BJ (cell line): ENCODE measurements around the gene ADRB1. TPM values are rescaled to one million over a fixed set of nuclear protein-coding genes. Genes with fewer than 3 reads are reported as not detected.

Source experiments
- CTCF ChIA-PET: fragments of 350-600 bp; formaldehyde crosslinking; extraction: SDS; loops from one replicate; lab custom pipeline; 2021; ENCODE audit warnings: antibody characterized with exemption, inconsistent platforms; lab: Yijun Ruan, JAX
- POLR2A ChIA-PET: fragments of 300-600 bp; sonication (Branson Sonifier 250); formaldehyde crosslinking; extraction: SDS; loops from one replicate; lab custom pipeline; 2021; ENCODE audit warnings: antibody characterized with exemption; lab: Charles Lee
- DNase-seq: peaks from one replicate; pipeline ENCODE4 v3.0.0-alpha.2; 2011; ENCODE audit warnings: low read depth
- H3K27me3 ChIP-seq: 2 replicates; pipeline ENCODE4 v1.6.0; 2011; ENCODE audit warnings: low read length; ENCODE audit not compliant: control insufficient read depth, insufficient read depth
- H3K36me3 ChIP-seq: 2 replicates; pipeline ENCODE4 v1.5.1; 2011; ENCODE audit warnings: low read length; ENCODE audit not compliant: control insufficient read depth, insufficient read depth
- H3K4me3 ChIP-seq: 2 replicates; pipeline ENCODE4 v1.5.1; 2011; ENCODE audit warnings: low read depth, mild to moderate bottlenecking, control low read depth, low read length
- polyA plus RNA-seq: library from polyadenylated mRNA; depleted of rRNA; stranded (reverse); fragments of >200 nt; gene quantifications from 2 replicates; pipeline ENCODE4 v1.2.3, GENCODE V29; 2011
- TF ChIP-seq, protein P1 (sequence below): IDR thresholded peaks from 2 replicates; pipeline ENCODE4 v1.5.1; 2011; ENCODE audit warnings: low read depth, mild to moderate bottlenecking, control low read depth, inconsistent platforms, low read length, moderate library complexity; ENCODE audit not compliant: insufficient read depth

The ADRB1 gene
- polyA plus RNA-seq, 1 experiment = not detected

DNA sequence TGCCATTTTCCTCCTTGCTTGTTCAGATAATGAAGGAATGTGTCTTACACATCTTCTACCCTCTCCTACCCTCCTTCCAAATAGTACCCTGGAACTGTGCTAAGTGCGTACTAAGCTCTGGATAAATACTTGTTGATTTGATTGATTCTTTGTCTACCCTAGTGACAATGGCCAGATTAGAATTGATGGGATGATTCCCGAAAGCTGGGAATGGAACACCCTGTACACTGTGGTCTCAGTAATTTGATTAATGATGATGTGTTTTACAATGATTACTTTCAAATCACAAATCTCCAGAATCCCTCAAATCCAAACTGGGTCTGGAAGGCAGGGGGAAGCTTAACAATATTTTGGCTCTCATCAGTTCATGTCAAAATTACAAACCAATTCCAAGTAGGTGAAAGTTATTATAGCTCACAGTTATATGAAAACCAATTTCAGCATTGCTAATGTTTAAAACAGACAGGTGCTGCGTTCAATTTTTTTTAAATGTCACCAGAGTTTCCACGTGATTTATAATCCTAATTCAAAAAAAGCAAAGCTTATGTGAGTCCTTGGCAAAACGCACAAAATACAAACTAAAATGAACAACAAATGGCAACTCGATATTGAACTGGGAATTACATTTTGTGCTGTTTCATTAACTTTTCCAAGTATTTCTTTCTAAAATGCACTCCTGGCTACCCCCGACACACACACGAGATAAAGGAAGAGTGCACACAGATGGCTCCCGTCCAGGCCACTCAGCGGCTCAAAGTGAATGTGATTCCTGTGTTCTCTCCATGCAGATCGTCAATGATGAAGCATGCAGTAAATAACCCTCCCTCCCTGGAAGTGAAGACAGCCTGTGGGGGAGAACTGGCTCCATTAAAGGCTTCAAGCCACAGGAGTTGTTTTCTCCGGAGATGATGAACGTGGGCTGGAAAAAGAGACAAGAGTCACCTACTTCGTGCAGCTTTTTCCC lies 21.7 kb upstream of the ADRB1 start:
- ChIA-PET POLR2A (no interaction called here), CTCF (no interaction called here)
- DNase-seq = no peak
- H3K27me3 ChIP-seq = no peaks in the 10 kb centered on the region
- TF ChIP-seq, protein P1, sequence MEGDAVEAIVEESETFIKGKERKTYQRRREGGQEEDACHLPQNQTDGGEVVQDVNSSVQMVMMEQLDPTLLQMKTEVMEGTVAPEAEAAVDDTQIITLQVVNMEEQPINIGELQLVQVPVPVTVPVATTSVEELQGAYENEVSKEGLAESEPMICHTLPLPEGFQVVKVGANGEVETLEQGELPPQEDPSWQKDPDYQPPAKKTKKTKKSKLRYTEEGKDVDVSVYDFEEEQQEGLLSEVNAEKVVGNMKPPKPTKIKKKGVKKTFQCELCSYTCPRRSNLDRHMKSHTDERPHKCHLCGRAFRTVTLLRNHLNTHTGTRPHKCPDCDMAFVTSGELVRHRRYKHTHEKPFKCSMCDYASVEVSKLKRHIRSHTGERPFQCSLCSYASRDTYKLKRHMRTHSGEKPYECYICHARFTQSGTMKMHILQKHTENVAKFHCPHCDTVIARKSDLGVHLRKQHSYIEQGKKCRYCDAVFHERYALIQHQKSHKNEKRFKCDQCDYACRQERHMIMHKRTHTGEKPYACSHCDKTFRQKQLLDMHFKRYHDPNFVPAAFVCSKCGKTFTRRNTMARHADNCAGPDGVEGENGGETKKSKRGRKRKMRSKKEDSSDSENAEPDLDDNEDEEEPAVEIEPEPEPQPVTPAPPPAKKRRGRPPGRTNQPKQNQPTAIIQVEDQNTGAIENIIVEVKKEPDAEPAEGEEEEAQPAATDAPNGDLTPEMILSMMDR = no peak
- H3K36me3 ChIP-seq = no peaks in the 10 kb centered on the region
- H3K4me3 ChIP-seq = no peak overlapping the region

DNA sequence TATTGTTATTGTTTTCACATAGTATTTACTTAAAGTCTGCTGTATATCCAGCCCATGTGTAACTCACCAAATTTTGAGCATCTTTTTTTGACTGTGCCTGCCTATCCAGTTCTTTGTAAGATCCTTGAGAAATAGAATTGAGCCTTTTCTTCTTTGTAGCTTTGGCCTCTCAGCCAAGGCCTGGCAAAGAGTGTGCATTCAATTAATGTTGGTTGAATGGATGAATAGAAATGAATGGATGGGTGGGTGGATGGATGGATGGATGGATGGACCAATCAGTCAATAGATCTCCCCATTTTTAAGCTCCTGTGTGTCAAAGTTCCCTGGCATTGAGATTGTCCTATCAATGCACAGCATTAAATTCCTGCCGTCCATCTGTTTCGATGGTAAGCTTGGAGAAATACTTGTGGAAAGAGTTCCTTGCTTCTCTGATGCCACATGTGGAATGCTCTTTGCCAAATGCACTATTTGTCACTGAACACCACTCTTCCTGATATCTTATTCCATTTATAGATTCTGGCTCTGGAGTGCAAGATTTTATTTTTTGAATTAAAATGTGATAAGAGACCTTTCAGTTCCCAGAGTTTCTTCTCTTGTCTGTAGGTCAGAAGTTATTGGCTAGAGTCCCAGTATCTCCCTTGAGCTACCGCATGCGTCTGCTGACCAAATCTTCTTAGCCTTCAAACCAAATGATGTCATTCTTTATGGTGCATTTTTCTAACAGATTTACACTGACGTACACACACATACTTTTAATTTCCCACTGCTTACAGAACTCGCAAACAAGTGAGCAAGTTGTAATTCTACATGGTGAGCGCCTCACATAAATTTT lies 20.7 kb upstream of the ADRB1 start:
- ChIA-PET CTCF (interaction anchor here (0.7 kb wide), 1 partner anchor 16 kb away, joined by 3 read pairs; no protein-coding TSS in a partner anchor), POLR2A (no interaction called here)
- Histone ChIP-seq H3K27me3 (no peaks in the 10 kb centered on the region), H3K36me3 (no peaks in the 10 kb centered on the region), H3K4me3 (no peak overlapping the region)
- TF ChIP-seq, protein P1 = no peak
- no peak for DNase-seq

DNA sequence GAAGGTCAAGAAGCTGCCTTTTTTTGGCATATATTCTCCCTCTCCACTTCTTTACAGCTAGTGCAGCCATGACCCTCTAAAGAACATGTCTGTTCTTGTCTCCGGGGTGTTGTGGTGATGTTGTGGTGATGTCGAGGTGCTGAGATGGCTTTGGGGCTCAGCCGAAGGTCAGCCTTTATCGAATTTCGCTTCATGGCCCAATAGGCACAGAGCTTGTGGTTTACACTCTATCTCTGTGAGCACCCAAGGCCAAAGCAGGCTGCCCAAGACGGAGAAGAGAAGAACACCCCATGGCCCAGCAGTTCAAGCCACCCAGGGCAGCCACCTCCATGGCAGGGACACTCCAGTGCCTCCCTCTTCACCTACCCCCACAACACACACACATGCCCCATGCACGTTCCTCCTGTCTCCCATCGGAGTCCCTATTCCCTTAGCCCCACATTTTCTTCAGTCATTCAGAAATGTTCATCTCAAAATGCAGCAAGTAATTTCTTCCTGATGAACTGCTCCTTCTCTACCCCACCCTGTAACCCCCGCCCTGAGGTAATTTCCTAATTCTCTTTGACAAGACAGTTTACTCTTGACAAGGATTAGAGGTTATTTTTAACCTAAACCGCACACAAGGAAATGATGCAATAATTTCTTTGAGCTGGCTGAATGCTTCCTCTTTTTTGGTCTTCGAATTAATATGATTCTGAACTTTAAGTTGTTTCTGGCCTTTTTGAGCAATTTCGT lies 18.6 kb upstream of the ADRB1 start:
- POLR2A ChIA-PET = no interaction called here
- CTCF ChIA-PET = interaction anchor here (0.7 to 1.3 kb wide), 2 partner anchors 20 to 71 kb away, joined by 3 to 4 read pairs; no protein-coding TSS in a partner anchor
- no peaks in the 10 kb centered on the region for H3K36me3 ChIP-seq
- no peaks in the 10 kb centered on the region for H3K27me3 ChIP-seq
- H3K4me3 ChIP-seq = no peak overlapping the region
- TF ChIP-seq, protein P1 = no peak
- DNase-seq = no peak

DNA sequence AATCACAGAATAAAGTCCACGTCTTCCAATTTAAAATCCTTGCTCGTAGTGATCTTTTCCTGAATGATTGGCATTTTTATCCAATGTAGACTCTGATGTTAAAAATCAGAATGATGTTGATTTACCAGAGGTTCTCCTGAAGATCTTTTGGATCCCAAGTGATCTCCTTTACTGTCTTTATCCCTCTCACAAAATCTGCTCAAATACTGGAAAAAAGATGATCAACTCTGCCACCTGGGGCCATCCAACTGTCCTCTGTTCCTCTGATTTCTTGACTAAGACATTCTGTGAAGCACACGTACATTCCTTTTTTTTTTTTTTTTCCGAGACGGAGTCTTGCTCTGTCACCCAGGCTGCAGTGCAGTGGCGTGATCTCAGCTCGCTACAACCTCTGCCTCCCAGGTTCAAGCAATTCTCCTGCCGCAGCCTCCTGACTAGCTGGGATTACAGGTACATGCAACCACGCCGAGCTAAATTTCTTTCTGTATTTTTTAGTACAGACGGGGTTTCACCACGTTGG lies 18.0 kb upstream of the ADRB1 start:
- Histone ChIP-seq H3K27me3 (no peaks in the 10 kb centered on the region), H3K36me3 (no peaks in the 10 kb centered on the region), H3K4me3 (no peak overlapping the region)
- no peak for DNase-seq
- POLR2A ChIA-PET = no interaction called here
- TF ChIP-seq, protein P1 = no peak
- CTCF ChIA-PET = interaction anchor here (1.3 kb wide), 1 partner anchor 72 kb away, joined by 4 read pairs; no protein-coding TSS in a partner anchor
